Erythroblast (primary cell): ENCODE measurements around the gene RHBDL1.

Source experiments
- DNase-seq, 2 experiments: peaks; one replicate each; lab custom pipeline; 2025; lab: John Stamatoyannopoulos, UW
- GATA1 ChIP-seq: IDR thresholded peaks from 2 replicates; pipeline ENCODE4 v1.6.1; 2011; ENCODE audit warnings: low read depth, mild to moderate bottlenecking, control low read depth, low read length, moderate library complexity
- POLR2A ChIP-seq: IDR thresholded peaks from 2 replicates; pipeline ENCODE4 v1.6.1; 2011; ENCODE audit warnings: mild to moderate bottlenecking, low read length

RHBDL1 gene

GRCh38 chr16:667780-668518 lies 7.5 kb upstream of the RHBDL1 start, which contains the start of gene RHOT2:
Gene RHOT2 (plus strand): TSS chr16:668132. CDS start chr16:668200, 68 bp downstream.
- DNase-seq = peak; percentile 96 to 98
- TF ChIP-seq POLR2A (peak; percentile 55), GATA1 (no peak)

GRCh38 chr16:668519-669171 lies 6.8 kb upstream of the RHBDL1 start:
- peak; percentile 57 to 58 for DNase-seq
- TF ChIP-seq POLR2A = no peak
- TF ChIP-seq GATA1 = no peak

- TF ChIP-seq POLR2A (no peak), GATA1 (no peak)
- DNase-seq = no peak
These were observed 5.8 kb upstream of the RHBDL1 start for GRCh38 chr16:669666-670065.

GRCh38 chr16:670485-671352 lies 4.8 kb upstream of the RHBDL1 start:
- DNase-seq = no peak
- TF ChIP-seq POLR2A = no peak
- TF ChIP-seq GATA1 = no peak

GRCh38 chr16:671353-672131 lies 3.9 kb upstream of the RHBDL1 start:
- DNase-seq = no peak
- TF ChIP-seq POLR2A = no peak
- no peak for TF ChIP-seq GATA1

GRCh38 chr16:672371-672770 lies 3.1 kb upstream of the RHBDL1 start:
- TF ChIP-seq POLR2A (no peak), GATA1 (no peak)
- no peak for DNase-seq

GRCh38 chr16:672851-673250 lies 2.6 kb upstream of the RHBDL1 start:
- TF ChIP-seq GATA1 (no peak), POLR2A (no peak)
- DNase-seq = no peak

GRCh38 chr16:673399-673991 lies 2.0 kb upstream of the RHBDL1 start:
- DNase-seq = no peak

GRCh38 chr16:674214-674881 lies 1.1 kb upstream of the RHBDL1 start:
- no peak for DNase-seq
- TF ChIP-seq POLR2A (no peak), GATA1 (no peak)

More at GRCh38 chr16:673399-673991, 2.0 kb upstream of the RHBDL1 start:
- TF ChIP-seq POLR2A (no peak), GATA1 (no peak)

GRCh38 chr16:675884-676564 lies 553 bp downstream of the RHBDL1 start:
- TF ChIP-seq GATA1 (no peak), POLR2A (no peak)
- DNase-seq = no peak

- TF ChIP-seq POLR2A (no peak), GATA1 (no peak)
- no peak for DNase-seq
These were observed 1.1 kb downstream of the RHBDL1 start for GRCh38 chr16:676565-676902.

- TF ChIP-seq POLR2A (no peak), GATA1 (no peak)
- no peak for DNase-seq
These were observed 1.4 kb downstream of the RHBDL1 start for GRCh38 chr16:676913-677312.
